Lower leg skin (tissue), 4 donors: Measurements from ENCODE around the gene CIZ1. TPM values are rescaled to one million over a fixed set of nuclear protein-coding genes. Genes with fewer than 3 reads are reported as not detected.

ENCODE experiments used
- DNase-seq, 2 donors: peaks; one replicate each; pipeline ENCODE4 v3.0.0-alpha.2; 2019; ENCODE audit warnings: low spot score in 2 of 2
- H3K4me3 ChIP-seq: fragments of 200-600 bp; sonication (generic); 2 replicates; pipeline ENCODE4 v1.5.1; 2017; ENCODE audit warnings: mild to moderate bottlenecking, low read depth; ENCODE audit not compliant: poor library complexity, severe bottlenecking
- CTCF ChIP-seq, 3 donors: fragments of 450-650 bp; IDR thresholded peaks; one replicate each; pipeline ENCODE4 v1.5.1; 2016; ENCODE audit warnings: antibody characterized with exemption in 3 of 3, mild to moderate bottlenecking in 3 of 3, moderate library complexity in 2 of 3
- POLR2A ChIP-seq, 2 donors: fragments of 450-650 bp; IDR thresholded peaks; one replicate each; pipeline ENCODE4 v1.6.1; 2016 to 2017; ENCODE audit warnings: antibody characterized with exemption in 2 of 2, mild to moderate bottlenecking in 1 of 2, moderate library complexity in 1 of 2
- WGBS, 2 donors: methylation state at CpG; one replicate each; pipeline ENCODE4 v1.1.5; 2018; 5-methylcytosine and 5-hydroxymethylcytosine counted together
- intact Hi-C: fragments of 100-400 bp; cut with DNase I; formaldehyde crosslinking; loops from one replicate; pipeline ENCODE4 v1.15.0; 2023; ENCODE audit warnings: low total_unique reads
- total RNA-seq, 4 donors: library from RNA; depleted of rRNA; stranded (reverse); fragments of >200 nt; gene quantifications; one replicate each; pipeline ENCODE4 v1.1.0, GENCODE V29; 2016

CIZ1 gene
- total RNA-seq, 4 donors from 2014 or later, result 71.6 to 135 (median 83.9) TPM

- no peak for DNase-seq
- H3K4me3 ChIP-seq, result no peak overlapping the region
- TF ChIP-seq POLR2A (IDR thresholded peaks at IDR 0.05), result no peak
- no peak for TF ChIP-seq CTCF (IDR thresholded peaks at IDR 0.05)
- 68 to 70% methylated on average over 19 to 20 of the region's 21 CpGs for WGBS, 2 donors
- intact Hi-C loops, result loop anchor here (5.0 kb wide), 1 partner anchor 1618 kb away; no protein-coding TSS in a partner anchor
Measured at GRCh38 chr9:128214571-128215490, 23.5 kb upstream of the CIZ1 start.

- TF ChIP-seq CTCF (IDR thresholded peaks at IDR 0.05), result no peak
- no peak for TF ChIP-seq POLR2A (IDR thresholded peaks at IDR 0.05)
- intact Hi-C loops, result no loop called here
- no peak overlapping the region for H3K4me3 ChIP-seq
Measured at GRCh38 chr9:128213746-128214497, 22.6 kb upstream of the CIZ1 start.

GRCh38 chr9:128211981-128212281, 20.6 kb upstream of the CIZ1 start:
- no peak overlapping the region for H3K4me3 ChIP-seq
- DNase-seq, result no peak
- 41 to 50% methylated on average over 2 of the region's 2 CpGs for WGBS, 2 donors
- TF ChIP-seq CTCF (IDR thresholded peaks at IDR 0.05), result no peak
- TF ChIP-seq POLR2A (IDR thresholded peaks at IDR 0.05), result no peak
- intact Hi-C loops, result no loop called here

More at GRCh38 chr9:128213746-128214497, 22.6 kb upstream of the CIZ1 start:
- DNase-seq, result no peak
- 84 to 87% methylated on average over 12 of the region's 12 CpGs for WGBS, 2 donors

GRCh38 chr9:128211186-128211980, 20.0 kb upstream of the CIZ1 start:
- intact Hi-C loops, result no loop called here
- TF ChIP-seq CTCF (IDR thresholded peaks at IDR 0.05), result no peak
- TF ChIP-seq POLR2A (IDR thresholded peaks at IDR 0.05), result no peak
- no peak for DNase-seq
- 38 to 42% methylated on average over 12 of the region's 12 CpGs for WGBS, 2 donors
- H3K4me3 ChIP-seq, result no peak overlapping the region

- TF ChIP-seq POLR2A (IDR thresholded peaks at IDR 0.05), result no peak
- no peak for TF ChIP-seq CTCF (IDR thresholded peaks at IDR 0.05)
- intact Hi-C loops, result no loop called here
- DNase-seq, result no peak
- no peak overlapping the region for H3K4me3 ChIP-seq
- 63 to 64% methylated on average over 15 of the region's 15 CpGs for WGBS, 2 donors
Measured at GRCh38 chr9:128208946-128209669, 17.7 kb upstream of the CIZ1 start.
